Transverse colon (tissue), 4 donors: ENCODE measurements around the gene GATA3. TPM values are rescaled to one million over a fixed set of nuclear protein-coding genes. Genes with fewer than 3 reads are reported as not detected.

Source experiments
- DNase-seq: peaks from one replicate; pipeline ENCODE4 v3.0.0-alpha.2; 2019
- H3K27ac ChIP-seq, 4 donors: fragments of 200-600 bp; sonication (generic); 2 replicates each; pipeline ENCODE4 v1.5.1; 2016 to 2018; ENCODE audit warnings: inconsistent platforms in 4 of 4
- H3K27me3 ChIP-seq: fragments of 200-600 bp; sonication (generic); 2 replicates; pipeline ENCODE4 v1.5.1; 2017; ENCODE audit warnings: inconsistent platforms
- H3K36me3 ChIP-seq, 4 donors: fragments of 200-600 bp; sonication (generic); 2 replicates each; pipeline ENCODE4 v1.5.1; 2017 to 2019; ENCODE audit warnings: inconsistent platforms in 4 of 4
- H3K4me1 ChIP-seq, 4 donors: fragments of 200-600 bp; sonication (generic); 2 replicates each; pipeline ENCODE4 v1.5.1; 2017 to 2020; ENCODE audit warnings: inconsistent platforms in 4 of 4
- H3K4me3 ChIP-seq, 4 donors: fragments of 200-600 bp; sonication (generic); 1 replicate in 1 of 4; 2 replicates in 3 of 4; pipeline versions ENCODE4 v1.5.1 to v1.6.1; 2017 to 2019; ENCODE audit warnings: inconsistent platforms in 4 of 4
- H3K9me3 ChIP-seq, 2 donors: fragments of 200-600 bp; sonication (generic); 2 replicates each; pipeline ENCODE4 v1.5.1; 2017 to 2019; ENCODE audit warnings: inconsistent platforms in 2 of 2
- CTCF ChIP-seq, 5 experiments: fragments of 200-600 bp in 3 of 5; fragments of 450-650 bp in 2 of 5; sonication (generic) in 3 of 5; IDR thresholded peaks; 1 replicate in 2 of 5; 2 replicates in 3 of 5; pipeline ENCODE4 v1.5.1; 2016 to 2017; ENCODE audit warnings: antibody characterized with exemption in 5 of 5, inconsistent platforms in 3 of 5, mild to moderate bottlenecking in 2 of 5, moderate library complexity in 1 of 5
- EP300 ChIP-seq: sonication (generic); formaldehyde crosslinking; IDR thresholded peaks from one replicate; pipeline ENCODE4 v1.6.1; 2017; ENCODE audit warnings: antibody characterized with exemption, low read depth
- POLR2A ChIP-seq: fragments of 450-650 bp; IDR thresholded peaks from one replicate; pipeline ENCODE4 v1.6.1; 2016; ENCODE audit warnings: antibody characterized with exemption, mild to moderate bottlenecking, moderate library complexity
- POLR2AphosphoS5 ChIP-seq, 3 donors: sonication (generic); formaldehyde crosslinking; IDR thresholded peaks; one replicate each; pipeline ENCODE4 v1.6.1; 2016; ENCODE audit warnings: antibody characterized with exemption in 3 of 3
- WGBS, 2 donors: methylation state at CpG; one replicate each; pipeline ENCODE4 v1.1.5; 2018; ENCODE audit warnings: low coverage in 1 of 2; 5-methylcytosine and 5-hydroxymethylcytosine counted together
- in situ Hi-C, 4 donors: fragments of 200-750 bp; cut with MboI; loops; one replicate each; pipeline versions ENCODE4 v1.15.0 to v1.15.1; 2017; ENCODE audit warnings: low sequenced_read_pairs in 3 of 4, low pct_ligation_motif_present in 1 of 4, low pct_unique_long_range_greater_than_20kb in 1 of 4
- intact Hi-C: fragments of 100-400 bp; cut with DNase I; formaldehyde crosslinking; loops from one replicate; pipeline ENCODE4 v1.15.1; 2023; ENCODE audit warnings: low total_unique reads
- total RNA-seq, 4 donors: library from RNA; depleted of rRNA; stranded (reverse); fragments of >200 nt; gene quantifications; one replicate each; pipeline ENCODE4 v1.1.0, GENCODE V29; 2016

The GATA3 gene
- total RNA-seq, 4 donors from 2014 or later, result 0.48 TPM; not detected in 3

- Histone ChIP-seq H3K36me3 (no peaks in the 10 kb centered on the region), H3K4me3 (no peak overlapping the region), H3K4me1 (no peaks in the 10 kb centered on the region), H3K27ac (no peak overlapping the region), H3K27me3 (no peaks in the 10 kb centered on the region), H3K9me3 (no peaks in the 10 kb centered on the region)
- 83 to 86% methylated on average over 4 to 13 of the region's 13 CpGs for WGBS, 2 donors
- intact Hi-C loops (no loop called here), in situ Hi-C loops (no loop called here)
- TF ChIP-seq POLR2AphosphoS5 (IDR thresholded peaks at IDR 0.05), result no peak
- TF ChIP-seq EP300, result no peak
- TF ChIP-seq POLR2A, result no peak
- no peak for TF ChIP-seq CTCF (IDR thresholded peaks at IDR 0.05)
- DNase-seq, result no peak
Measured at GRCh38 chr10:8114741-8115617, 60.5 kb downstream of the GATA3 start.

- H3K27ac ChIP-seq, result no peak overlapping the region
- intact Hi-C loops (no loop called here), in situ Hi-C loops (no loop called here)
Measured at GRCh38 chr10:8115618-8115980, 61.1 kb downstream of the GATA3 start.

GRCh38 chr10:8116474-8116873, 62.0 kb downstream of the GATA3 start:
- H3K4me3 ChIP-seq, result no peak overlapping the region
- no peaks in the 10 kb centered on the region for H3K27me3 ChIP-seq
- TF ChIP-seq POLR2AphosphoS5 (IDR thresholded peaks at IDR 0.05) (no peak), CTCF (IDR thresholded peaks at IDR 0.05) (no peak), EP300 (no peak), POLR2A (no peak)
- 61 to 65% methylated on average over 4 to 5 of the region's 5 CpGs for WGBS, 2 donors
- intact Hi-C loops, result no loop called here
- no peaks in the 10 kb centered on the region for H3K36me3 ChIP-seq
- DNase-seq, result no peak
- no peaks in the 10 kb centered on the region for H3K9me3 ChIP-seq
- in situ Hi-C loops, result no loop called here
- no peak overlapping the region for H3K27ac ChIP-seq
- no peaks in the 10 kb centered on the region for H3K4me1 ChIP-seq

More at GRCh38 chr10:8115618-8115980, 61.1 kb downstream of the GATA3 start:
- no peak for DNase-seq
- no peaks in the 10 kb centered on the region for H3K4me1 ChIP-seq
- no peak overlapping the region for H3K4me3 ChIP-seq
- 90% methylated on average over 3 of the region's 3 CpGs; no CpG with 5 or more reads in 1 of the 2 donors for WGBS, 2 donors
- H3K36me3 ChIP-seq, result no peaks in the 10 kb centered on the region
- TF ChIP-seq EP300 (no peak), CTCF (IDR thresholded peaks at IDR 0.05) (no peak), POLR2A (no peak), POLR2AphosphoS5 (IDR thresholded peaks at IDR 0.05) (no peak)
- H3K27me3 ChIP-seq, result no peaks in the 10 kb centered on the region
- H3K9me3 ChIP-seq, result no peaks in the 10 kb centered on the region

DNA sequence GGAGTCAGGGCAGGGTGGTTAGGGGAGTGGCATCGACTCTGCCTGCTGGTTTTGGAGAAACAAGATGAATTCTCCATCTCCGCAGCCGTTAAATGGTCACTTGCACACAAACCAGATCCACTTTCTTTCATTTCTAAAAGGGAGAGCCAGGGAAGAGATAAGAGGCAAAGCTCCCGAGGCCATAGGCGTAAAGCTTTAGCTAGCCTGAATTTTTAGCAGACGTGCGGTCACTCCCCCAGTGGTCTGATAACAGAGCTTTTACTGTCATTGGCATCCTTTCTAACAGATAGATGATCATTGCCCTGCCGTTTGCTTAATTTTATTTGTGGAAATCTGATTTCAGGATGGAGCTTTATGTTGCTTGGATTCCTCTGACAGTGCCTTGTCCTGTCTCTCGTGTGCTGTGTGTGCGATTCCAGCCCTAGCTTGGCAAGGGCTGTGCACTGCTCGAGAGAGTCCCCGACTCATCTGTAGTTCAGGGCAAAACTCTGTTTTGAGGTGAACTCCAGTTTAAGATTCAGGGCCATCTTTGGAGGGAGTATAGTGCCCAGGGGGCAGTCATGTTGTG, 62.5 kb downstream of the GATA3 start:
- in situ Hi-C loops, result no loop called here

More for the DNA sequence above, 62.5 kb downstream of the GATA3 start:
- DNase-seq, result no peak
- Histone ChIP-seq H3K4me1 (no peaks in the 10 kb centered on the region), H3K9me3 (no peaks in the 10 kb centered on the region), H3K27ac (no peak overlapping the region), H3K4me3 (no peak overlapping the region), H3K36me3 (no peaks in the 10 kb centered on the region), H3K27me3 (no peaks in the 10 kb centered on the region)
- intact Hi-C loops, result no loop called here
- no peak for TF ChIP-seq POLR2AphosphoS5 (IDR thresholded peaks at IDR 0.05)
- no peak for TF ChIP-seq EP300
- no peak for TF ChIP-seq POLR2A
- TF ChIP-seq CTCF (IDR thresholded peaks at IDR 0.05), result no peak
- WGBS, 2 donors, result 67 to 80% methylated on average over 11 to 12 of the region's 12 CpGs
